Measurements from ENCODE around the gene DAAM1. TPM values are rescaled to one million over a fixed set of nuclear protein-coding genes. Genes with fewer than 3 reads are reported as not detected.

Gene DAAM1
- polyA plus RNA-seq, 1 donor from 2014 or later: 161 TPM

- peaks cover 39% of the 10 kb centered on the region for H4K20me1 ChIP-seq (ENCODE audit: insufficient read depth)
- H3K4me3 ChIP-seq (ENCODE audit: low read length): no peak overlapping the region
- H3K79me2 ChIP-seq (replicated peaks; ENCODE audit: insufficient read depth, low read length): peaks cover 57% of the 10 kb centered on the region
- no peak overlapping the region for H3K27ac ChIP-seq (ENCODE audit: low read length)
- H3K9me3 ChIP-seq (ENCODE audit: low read length): no peaks in the 10 kb centered on the region
- TF ChIP-seq REST (IDR thresholded peaks at IDR 0.05; ENCODE audit: borderline replicate concordance) (no peak), EZH2 (IDR thresholded peaks at IDR 0.05; ENCODE audit: borderline replicate concordance, insufficient read depth, low read length, poor library complexity, severe bottlenecking) (no peak), EP300 (conservative IDR thresholded peaks at IDR 0.05; ENCODE audit: poor library complexity, severe bottlenecking) (no peak), POLR2AphosphoS5 (IDR thresholded peaks at IDR 0.05) (no peak), TAF1 (IDR thresholded peaks at IDR 0.05; ENCODE audit: low read depth) (no peak), CTCF (IDR thresholded peaks at IDR 0.05; ENCODE audit: poor library complexity, severe bottlenecking) (no peak), RAD21 (conservative IDR thresholded peaks at IDR 0.05) (no peak), MXI1 (conservative IDR thresholded peaks at IDR 0.05; ENCODE audit: poor library complexity, severe bottlenecking) (no peak), SMC3 (conservative IDR thresholded peaks at IDR 0.05; ENCODE audit: poor library complexity) (no peak)
- H3K9ac ChIP-seq (ENCODE audit: low read length): no peak overlapping the region
- H3K4me2 ChIP-seq (ENCODE audit: low read length): no peak overlapping the region
- H3K9me2 ChIP-seq (ENCODE audit: insufficient read depth, low read length): no peaks in the 10 kb centered on the region
- H3K36me3 ChIP-seq (ENCODE audit: insufficient read depth, low read length): no peaks in the 10 kb centered on the region
- no peak overlapping the region for H2AFZ ChIP-seq (ENCODE audit: low read depth, low read length)
- H3K27me3 ChIP-seq (ENCODE audit: insufficient read depth, low read depth, low read length): no peaks in the 10 kb centered on the region
- no peaks in the 10 kb centered on the region for H3F3A ChIP-seq (ENCODE audit: insufficient read depth, low read length, poor library complexity, severe bottlenecking)
These were observed 65.9 kb downstream of the DAAM1 start for GRCh38 chr14:59254146-59254910.

- Histone ChIP-seq H4K20me1 (ENCODE audit: insufficient read depth) (peaks cover 34% of the 10 kb centered on the region), H3K9me2 (ENCODE audit: insufficient read depth, low read length) (no peaks in the 10 kb centered on the region), H3K27me3 (ENCODE audit: insufficient read depth, low read depth, low read length) (no peaks in the 10 kb centered on the region), H3F3A (ENCODE audit: insufficient read depth, low read length, poor library complexity, severe bottlenecking) (no peaks in the 10 kb centered on the region), H2AFZ (ENCODE audit: low read depth, low read length) (no peak overlapping the region), H3K4me3 (ENCODE audit: low read length) (no peak overlapping the region), H3K36me3 (ENCODE audit: insufficient read depth, low read length) (no peaks in the 10 kb centered on the region), H3K9me3 (ENCODE audit: low read length) (no peaks in the 10 kb centered on the region), H3K4me2 (ENCODE audit: low read length) (no peak overlapping the region), H3K79me2 (replicated peaks; ENCODE audit: insufficient read depth, low read length) (peaks cover 52% of the 10 kb centered on the region), H3K27ac (ENCODE audit: low read length) (no peak overlapping the region), H3K9ac (ENCODE audit: low read length) (no peak overlapping the region)
- TF ChIP-seq EZH2 (IDR thresholded peaks at IDR 0.05; ENCODE audit: borderline replicate concordance, insufficient read depth, low read length, poor library complexity, severe bottlenecking) (no peak), TAF1 (IDR thresholded peaks at IDR 0.05; ENCODE audit: low read depth) (no peak), RAD21 (conservative IDR thresholded peaks at IDR 0.05) (no peak), REST (IDR thresholded peaks at IDR 0.05; ENCODE audit: borderline replicate concordance) (no peak), SMC3 (conservative IDR thresholded peaks at IDR 0.05; ENCODE audit: poor library complexity) (no peak), CTCF (IDR thresholded peaks at IDR 0.05; ENCODE audit: poor library complexity, severe bottlenecking) (no peak), MXI1 (conservative IDR thresholded peaks at IDR 0.05; ENCODE audit: poor library complexity, severe bottlenecking) (no peak), EP300 (conservative IDR thresholded peaks at IDR 0.05; ENCODE audit: poor library complexity, severe bottlenecking) (no peak), POLR2AphosphoS5 (IDR thresholded peaks at IDR 0.05) (no peak)
These were observed 66.6 kb downstream of the DAAM1 start for GRCh38 chr14:59254911-59255545.

Measured in neural cell (in vitro differentiated cells).